Smooth muscle cell (in vitro differentiated cells): ENCODE results near the gene UBAP2. TPM values are rescaled to one million over a fixed set of nuclear protein-coding genes. Genes with fewer than 3 reads are reported as not detected.

Experiments used
- DNase-seq: peaks from one replicate; lab custom pipeline; 2025; ENCODE audit not compliant: unreplicated experiment; lab: John Stamatoyannopoulos, UW
- H2AFZ ChIP-seq: fragments of 200-600 bp; sonication (generic); 2 replicates; pipeline ENCODE4 v1.6.0; 2016; ENCODE audit warnings: antibody characterized with exemption, low read depth, mild to moderate bottlenecking
- H3F3A ChIP-seq: fragments of 200-600 bp; sonication (generic); 2 replicates; pipeline ENCODE4 v1.6.0; 2017; ENCODE audit warnings: antibody characterized with exemption, low read depth
- H3K27ac ChIP-seq: fragments of 200-600 bp; sonication (generic); 2 replicates; pipeline ENCODE4 v1.5.1; 2016; ENCODE audit warnings: low read depth, mild to moderate bottlenecking
- H3K27me3 ChIP-seq: fragments of 200-600 bp; sonication (generic); 2 replicates; pipeline ENCODE4 v1.6.1; 2016; ENCODE audit warnings: low read depth, mild to moderate bottlenecking
- H3K36me3 ChIP-seq: fragments of 200-600 bp; sonication (generic); 2 replicates; pipeline ENCODE4 v1.5.1; 2016; ENCODE audit warnings: low read depth
- H3K4me1 ChIP-seq: fragments of 200-600 bp; sonication (generic); 2 replicates; pipeline ENCODE4 v1.5.1; 2016; ENCODE audit warnings: low read depth
- H3K4me2 ChIP-seq: fragments of 200-600 bp; sonication (generic); 2 replicates; pipeline ENCODE4 v1.6.0; 2016; ENCODE audit warnings: mild to moderate bottlenecking
- H3K4me3 ChIP-seq: fragments of 200-600 bp; sonication (generic); 2 replicates; pipeline ENCODE4 v1.5.1; 2016; ENCODE audit warnings: mild to moderate bottlenecking
- H3K79me2 ChIP-seq: fragments of 200-600 bp; sonication (generic); 2 replicates; pipeline ENCODE4 v1.6.0; 2016; ENCODE audit warnings: low read depth, mild to moderate bottlenecking
- H3K9ac ChIP-seq: fragments of 200-600 bp; sonication (generic); 2 replicates; pipeline ENCODE4 v1.6.0; 2016; ENCODE audit warnings: low read depth
- H3K9me3 ChIP-seq: fragments of 200-600 bp; sonication (generic); replicated peaks from 2 replicates; pipeline ENCODE4 v1.5.1; 2016; ENCODE audit warnings: low read depth
- H4K20me1 ChIP-seq: fragments of 200-600 bp; sonication (generic); 2 replicates; pipeline ENCODE4 v1.6.0; 2016; ENCODE audit warnings: low read depth
- WGBS: methylation state at CpG from one replicate; pipeline ENCODE4 v1.1.7; 2016; ENCODE audit warnings: low lambda C conversion rate; 5-methylcytosine and 5-hydroxymethylcytosine counted together
- polyA plus RNA-seq: library from polyadenylated mRNA; unstranded; fragments of >200 nt; fragmentation: Nextera tagmentation; extraction: Ambion mirVana; gene quantifications from 2 replicates; pipeline ENCODE4 v1.2.1, GENCODE V29; 2016
- total RNA-seq: library from RNA; depleted of rRNA; stranded (reverse); fragments of >200 nt; gene quantifications from 2 replicates; pipeline ENCODE4 v1.2.3, GENCODE V29; 2014
- TF ChIP-seq, protein P1 (sequence below): fragments of 200-600 bp; sonication (generic); IDR thresholded peaks from 2 replicates; pipeline ENCODE4 v1.5.1; 2017; ENCODE audit warnings: borderline replicate concordance, mild to moderate bottlenecking, antibody characterized with exemption; ENCODE audit not compliant: insufficient read depth, poor library complexity, severe bottlenecking

Gene UBAP2
- total and polyA plus RNA-seq, 2 experiments from 2014 or later: 19.5 to 20.4 TPM

- TF ChIP-seq, protein P1, sequence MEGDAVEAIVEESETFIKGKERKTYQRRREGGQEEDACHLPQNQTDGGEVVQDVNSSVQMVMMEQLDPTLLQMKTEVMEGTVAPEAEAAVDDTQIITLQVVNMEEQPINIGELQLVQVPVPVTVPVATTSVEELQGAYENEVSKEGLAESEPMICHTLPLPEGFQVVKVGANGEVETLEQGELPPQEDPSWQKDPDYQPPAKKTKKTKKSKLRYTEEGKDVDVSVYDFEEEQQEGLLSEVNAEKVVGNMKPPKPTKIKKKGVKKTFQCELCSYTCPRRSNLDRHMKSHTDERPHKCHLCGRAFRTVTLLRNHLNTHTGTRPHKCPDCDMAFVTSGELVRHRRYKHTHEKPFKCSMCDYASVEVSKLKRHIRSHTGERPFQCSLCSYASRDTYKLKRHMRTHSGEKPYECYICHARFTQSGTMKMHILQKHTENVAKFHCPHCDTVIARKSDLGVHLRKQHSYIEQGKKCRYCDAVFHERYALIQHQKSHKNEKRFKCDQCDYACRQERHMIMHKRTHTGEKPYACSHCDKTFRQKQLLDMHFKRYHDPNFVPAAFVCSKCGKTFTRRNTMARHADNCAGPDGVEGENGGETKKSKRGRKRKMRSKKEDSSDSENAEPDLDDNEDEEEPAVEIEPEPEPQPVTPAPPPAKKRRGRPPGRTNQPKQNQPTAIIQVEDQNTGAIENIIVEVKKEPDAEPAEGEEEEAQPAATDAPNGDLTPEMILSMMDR: no peak
- peaks cover 4% of the 10 kb centered on the region for H3F3A ChIP-seq
Measured at GRCh38 chr9:34072868-34073590, 24.3 kb upstream of the UBAP2 start.

GRCh38 chr9:34072410-34072809 is 23.7 kb upstream of the UBAP2 start:
- H3K9me3 ChIP-seq: no peaks in the 10 kb centered on the region
- H4K20me1 ChIP-seq: no peaks in the 10 kb centered on the region
- H3K27ac ChIP-seq: peak overlapping the region; percentile 85
- H3K27me3 ChIP-seq: no peaks in the 10 kb centered on the region
- peak overlapping the region; percentile 52 for H2AFZ ChIP-seq
- no peaks in the 10 kb centered on the region for H3K79me2 ChIP-seq
- TF ChIP-seq, protein P1: no peak
- DNase-seq: no peak
- no peaks in the 10 kb centered on the region for H3K36me3 ChIP-seq
- peaks cover 4% of the 10 kb centered on the region for H3F3A ChIP-seq
- peak overlapping the region; percentile 30 for H3K4me2 ChIP-seq
- H3K4me3 ChIP-seq: no peak overlapping the region
- H3K4me1 ChIP-seq: peaks cover 6% of the 10 kb centered on the region
- 67% methylated on average over 2 of the region's 2 CpGs for WGBS
- H3K9ac ChIP-seq: peak overlapping the region; percentile 52

More at GRCh38 chr9:34072868-34073590, 24.3 kb upstream of the UBAP2 start:
- H3K27me3 ChIP-seq: no peaks in the 10 kb centered on the region
- H3K36me3 ChIP-seq: no peaks in the 10 kb centered on the region
- H3K4me2 ChIP-seq: peak overlapping the region; percentile 30
- H4K20me1 ChIP-seq: no peaks in the 10 kb centered on the region
- no peak overlapping the region for H3K4me3 ChIP-seq
- no peaks in the 10 kb centered on the region for H3K79me2 ChIP-seq
- H2AFZ ChIP-seq: peak overlapping the region; percentile 52
- H3K9me3 ChIP-seq: no peaks in the 10 kb centered on the region
- peaks cover 6% of the 10 kb centered on the region for H3K4me1 ChIP-seq
- DNase-seq: no peak
- H3K27ac ChIP-seq: peak overlapping the region; percentile 85
- WGBS: 38% methylated on average over 5 of the region's 5 CpGs
- H3K9ac ChIP-seq: peak overlapping the region; percentile 52

- H3K27me3 ChIP-seq: no peaks in the 10 kb centered on the region
- H4K20me1 ChIP-seq: no peaks in the 10 kb centered on the region
- H3F3A ChIP-seq: peaks cover 4% of the 10 kb centered on the region
- no peak for DNase-seq
- H3K4me2 ChIP-seq: no peak overlapping the region
- peak overlapping the region; percentile 85 for H3K27ac ChIP-seq
- H3K4me1 ChIP-seq: peaks cover 6% of the 10 kb centered on the region
- H3K9me3 ChIP-seq: no peaks in the 10 kb centered on the region
- H3K79me2 ChIP-seq: no peaks in the 10 kb centered on the region
- H3K9ac ChIP-seq: no peak overlapping the region
- no peaks in the 10 kb centered on the region for H3K36me3 ChIP-seq
- TF ChIP-seq, protein P1: no peak
- no peak overlapping the region for H2AFZ ChIP-seq
- 81% methylated on average over 5 of the region's 5 CpGs for WGBS
- H3K4me3 ChIP-seq: no peak overlapping the region
Measured at GRCh38 chr9:34070606-34071324, 22.1 kb upstream of the UBAP2 start.
